Activated CD8-positive, alpha-beta memory T cell treated with anti-CD3 and anti-CD28 coated beads, Interleukin-2, amount 50 U/mL, for 48 hours (primary cell): ENCODE data around the gene ZNF804B.
"Not testable (repeated sequence)": the region's sequence is repeated elsewhere in the genome, so short reads cannot be mapped to it uniquely, and the experiment has no call there.

Experiments
- DNase-seq: peaks from one replicate; pipeline ENCODE4 v3.0.0-alpha.2; 2020

Gene ZNF804B

DNA sequence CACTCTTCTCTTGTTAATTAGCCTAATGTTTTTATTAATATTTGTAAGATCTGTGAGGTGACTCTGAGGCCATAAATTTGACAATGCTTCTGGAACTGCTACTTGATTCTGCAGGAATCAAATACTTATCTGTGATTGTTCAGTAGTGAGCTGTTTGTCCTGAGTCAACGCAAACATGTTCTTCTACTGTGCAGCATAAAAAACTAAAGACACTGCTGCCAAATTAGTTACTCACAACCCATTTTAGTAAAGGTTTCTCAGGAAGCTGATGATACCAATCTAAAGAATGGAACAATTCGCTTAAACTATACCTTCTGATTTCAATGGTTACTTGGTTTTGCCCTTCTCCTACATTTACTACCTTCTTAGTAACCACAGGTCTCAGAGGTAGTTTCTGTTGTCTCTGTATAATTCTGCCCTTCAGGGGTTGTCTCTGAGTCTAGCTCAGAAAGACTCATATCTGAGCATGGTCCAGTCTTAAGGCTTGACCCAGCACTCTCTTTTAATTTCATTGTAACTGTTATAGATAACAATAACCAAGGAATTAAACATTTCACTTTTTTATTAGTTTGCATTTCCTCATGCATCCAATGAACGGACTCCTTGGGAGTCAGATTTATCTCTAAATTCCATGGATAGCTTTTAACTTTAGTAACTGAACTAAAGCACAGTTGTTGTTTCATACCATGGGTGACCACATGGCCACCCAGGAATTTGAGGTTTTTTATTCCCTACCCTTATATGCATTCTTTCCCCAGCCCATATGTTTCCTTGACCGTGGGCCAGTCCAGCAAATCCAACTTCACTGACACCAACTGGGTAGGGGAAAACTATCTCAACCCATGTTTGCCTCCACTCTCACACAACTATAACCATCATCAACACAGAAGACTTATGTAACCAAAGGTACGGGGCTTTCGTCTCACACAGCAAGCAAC, 345.5 kb downstream of the ZNF804B start:
- no peak for DNase-seq

DNA sequence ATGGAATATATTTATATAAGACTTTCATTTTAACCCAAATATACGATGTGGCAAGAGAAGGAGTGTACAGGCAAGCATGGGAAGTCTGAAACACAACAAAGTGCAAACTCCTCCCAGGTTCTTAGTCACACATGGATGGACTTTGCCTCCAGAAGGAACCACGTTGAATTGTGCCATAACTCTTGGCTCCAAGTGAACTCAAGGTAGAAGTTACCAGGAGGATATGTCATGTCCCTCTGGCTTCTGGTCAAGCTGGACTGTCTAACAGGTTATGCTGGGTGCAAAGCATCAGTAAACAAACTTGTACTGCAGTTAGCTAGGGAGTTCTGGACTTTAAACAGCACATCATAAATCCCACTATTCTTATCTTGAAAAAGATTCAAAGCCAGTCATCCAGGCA, 364.4 kb downstream of the ZNF804B start:
- no peak for DNase-seq

DNA sequence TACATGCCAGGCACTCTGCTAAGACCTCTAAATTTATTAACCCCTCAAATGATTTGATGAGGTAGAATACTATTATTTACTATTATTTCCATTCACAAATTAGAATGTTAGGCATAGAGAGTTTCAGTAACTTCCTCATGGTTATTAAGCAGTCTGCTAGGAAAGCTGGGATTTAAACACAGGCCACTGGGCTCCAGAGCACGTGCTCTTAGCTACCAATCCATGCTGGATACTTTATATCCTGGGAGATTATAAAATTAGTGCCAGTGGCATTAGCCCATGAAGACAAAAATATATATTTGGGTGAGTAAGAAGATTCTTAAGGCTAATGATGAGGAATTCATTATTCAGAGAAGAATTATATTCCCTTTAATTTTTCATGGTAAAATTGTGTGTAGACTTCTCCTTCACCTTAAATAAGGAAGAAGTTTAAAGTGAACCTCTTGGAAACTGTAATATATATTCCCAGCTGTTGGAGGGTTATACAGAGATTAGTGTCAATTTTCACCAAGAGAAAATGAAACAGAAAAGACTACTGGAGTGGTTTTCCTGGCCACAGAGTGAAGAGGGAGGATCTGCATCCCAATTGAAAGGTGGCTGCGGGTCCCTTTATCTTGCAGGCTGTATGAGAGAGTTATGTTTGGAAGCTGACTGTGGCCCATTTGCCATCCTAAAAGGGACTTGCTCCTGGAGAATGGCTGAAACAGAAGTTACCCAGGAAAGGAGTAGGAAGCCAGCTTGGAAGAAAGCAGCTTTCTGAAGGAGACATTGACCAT, 370.3 kb downstream of the ZNF804B start:
- DNase-seq: no peak

DNA sequence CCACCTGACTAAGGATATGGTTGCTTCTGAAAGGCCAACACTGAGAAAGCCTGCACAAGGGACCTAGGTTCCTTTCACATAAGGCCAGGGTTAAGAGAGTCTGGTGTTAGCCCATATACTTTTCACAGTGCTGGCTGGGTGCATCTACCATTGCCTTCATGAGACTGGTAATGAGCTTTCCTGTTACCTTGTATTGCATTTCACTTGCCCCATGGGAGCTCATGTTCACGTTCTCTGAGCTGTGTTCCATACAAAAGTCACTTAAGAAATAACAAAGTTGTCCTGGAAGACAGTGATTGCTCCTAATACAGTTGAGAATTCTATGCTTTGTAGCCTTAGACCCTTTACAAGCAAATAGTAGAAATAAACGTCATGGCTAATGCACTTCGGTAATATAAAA, 373.9 kb downstream of the ZNF804B start:
- DNase-seq: no peak

DNA sequence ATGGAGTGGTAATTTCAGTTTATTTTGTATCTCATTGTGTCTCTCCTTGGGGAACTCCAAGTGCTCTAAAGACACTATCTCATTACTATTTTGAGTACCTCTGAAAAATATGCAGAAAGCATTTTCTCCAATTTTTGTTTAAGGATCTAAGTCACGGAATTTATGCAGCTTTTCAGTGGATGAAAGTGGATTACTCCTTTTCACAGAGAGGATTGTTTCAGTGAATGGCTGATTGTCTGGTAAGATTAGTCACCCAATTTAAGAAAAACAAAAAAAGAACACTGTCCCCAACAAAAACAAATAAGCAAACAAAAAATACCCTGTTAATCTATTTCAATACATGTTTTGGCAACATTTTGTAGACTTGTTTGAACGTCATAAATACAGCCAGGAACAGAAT, 374.3 kb downstream of the ZNF804B start:
- DNase-seq: no peak

DNA sequence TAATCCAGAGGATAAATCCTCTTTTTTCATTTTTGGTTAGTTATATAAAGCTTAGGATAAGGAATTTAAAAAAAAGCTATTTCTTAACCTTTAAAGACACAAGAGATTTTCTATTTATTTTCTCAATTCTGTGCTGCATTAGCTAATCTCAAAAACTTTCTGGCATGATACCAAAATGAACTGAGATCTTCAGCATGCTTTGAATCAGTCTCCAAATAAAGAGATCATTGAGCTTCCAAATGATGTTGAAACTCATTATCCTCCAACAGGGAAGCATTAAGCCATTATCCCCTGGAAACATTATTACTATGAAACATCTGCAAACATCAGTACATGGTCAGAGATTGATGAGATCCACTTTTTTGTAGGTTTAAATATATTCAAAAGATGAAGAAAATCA, 386.3 kb downstream of the ZNF804B start:
- no peak for DNase-seq

DNA sequence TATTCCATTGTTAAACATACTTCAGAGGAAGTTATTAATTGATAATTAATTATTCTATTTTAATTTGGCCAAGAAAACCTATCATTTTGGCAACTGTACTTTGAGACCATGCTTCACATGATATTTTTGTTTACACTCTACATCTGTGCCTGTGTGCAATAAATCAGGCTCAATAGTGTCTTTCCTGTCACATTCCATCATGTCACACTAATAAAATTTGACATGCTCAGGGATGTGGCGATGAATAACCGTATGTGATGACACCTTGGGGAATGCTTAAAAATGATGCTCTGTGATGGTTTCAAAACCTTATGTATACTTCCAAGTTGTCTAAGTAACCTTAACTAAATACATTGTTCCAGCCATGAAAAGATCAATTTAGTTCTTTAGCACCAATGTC, 400.6 kb downstream of the ZNF804B start:
- DNase-seq: no peak

DNA sequence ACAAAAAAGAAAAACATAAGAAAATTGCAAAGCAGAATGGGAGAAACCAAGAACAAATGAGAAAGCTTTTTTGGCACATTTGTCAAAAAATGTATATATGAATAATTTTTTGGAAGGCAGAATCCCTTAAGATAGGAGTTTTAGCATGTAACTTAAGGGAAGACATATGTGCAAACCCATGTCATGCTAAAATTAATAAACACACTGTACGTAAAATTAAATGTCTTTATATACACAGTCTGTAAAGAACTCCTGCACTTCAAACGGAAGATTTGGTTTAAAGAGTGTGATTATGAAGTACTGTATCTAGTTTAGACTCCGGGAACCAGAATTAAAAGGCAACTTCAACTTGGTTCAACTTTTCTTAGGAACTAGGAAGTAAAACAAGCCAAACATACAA, 405.9 kb downstream of the ZNF804B start:
- DNase-seq: no peak

DNA sequence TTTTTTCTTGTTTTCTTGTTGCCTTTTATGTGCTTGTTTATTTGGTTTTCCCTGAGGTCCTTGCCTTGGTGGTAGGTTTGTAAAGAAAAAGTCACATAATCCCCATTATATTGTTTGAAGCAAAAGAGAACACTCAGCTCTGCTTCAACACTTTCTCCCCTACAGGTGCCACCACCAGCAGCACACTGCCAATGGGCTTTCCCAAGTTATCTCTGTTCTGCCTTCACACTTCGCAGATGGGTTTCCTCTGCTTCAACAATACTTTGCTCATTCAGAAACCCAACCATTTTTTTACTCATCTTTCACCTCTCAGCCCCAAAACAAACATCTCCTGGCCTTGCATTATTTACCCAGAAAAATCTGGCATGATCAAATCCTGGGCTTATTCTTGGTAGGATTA, 411.1 kb downstream of the ZNF804B start:
- DNase-seq: no peak

DNA sequence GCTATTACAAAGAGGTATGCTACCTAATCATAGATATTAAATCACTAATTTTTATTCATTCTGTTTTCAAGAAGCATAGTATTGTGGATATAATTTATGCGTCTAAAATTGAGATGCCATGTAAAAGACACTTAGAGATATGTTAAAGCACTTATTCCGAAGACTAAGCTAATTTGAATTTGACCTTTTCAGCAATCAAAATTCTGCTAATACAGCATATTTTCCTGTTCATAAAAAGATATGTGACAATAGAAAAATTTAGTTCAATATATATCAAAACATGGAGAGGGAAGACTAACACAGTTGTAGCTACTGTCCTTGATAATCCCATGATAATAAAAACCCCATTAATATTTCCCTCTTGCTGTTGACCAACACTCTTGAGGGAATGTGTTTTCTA, 422.6 kb downstream of the ZNF804B start:
- DNase-seq: no peak

DNA sequence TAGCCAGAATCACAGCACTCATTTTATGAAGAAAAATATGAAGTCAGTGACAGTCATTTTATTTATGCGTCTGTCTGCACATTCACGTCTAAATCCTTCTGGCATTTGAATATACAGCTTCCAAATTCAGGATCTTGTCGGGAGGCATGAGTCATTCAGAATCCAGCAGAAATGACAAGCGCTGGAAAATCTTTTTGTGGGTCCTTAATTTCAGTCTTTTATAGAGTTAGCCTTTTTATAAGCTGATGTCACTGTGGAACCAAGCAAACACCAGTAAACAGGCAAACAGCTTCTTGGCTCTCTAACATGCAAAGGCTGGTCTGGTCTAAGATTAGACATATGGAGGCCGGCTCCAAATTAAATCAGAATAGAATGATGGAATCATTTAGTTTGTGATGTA, 424.2 kb downstream of the ZNF804B start:
- DNase-seq: no peak

DNA sequence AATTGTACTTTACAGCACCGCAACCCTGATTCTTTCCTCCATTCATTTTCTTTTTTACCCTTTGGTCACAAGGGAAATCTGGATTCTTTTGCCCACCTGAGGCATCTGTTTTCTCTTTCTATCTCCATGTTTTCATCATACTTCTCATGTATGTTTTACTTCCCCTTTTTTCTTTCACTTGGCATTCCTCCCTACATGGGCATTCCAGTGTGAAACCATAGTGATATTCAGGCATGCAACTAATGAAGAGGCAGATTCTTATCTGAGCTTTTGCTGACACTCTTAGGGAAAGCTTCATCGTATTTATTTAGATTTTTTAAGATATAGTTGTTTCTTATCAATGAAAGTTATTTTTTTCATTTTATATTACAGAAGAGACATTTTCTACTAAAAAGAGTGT, 441.3 kb downstream of the ZNF804B start:
- no peak for DNase-seq

DNA sequence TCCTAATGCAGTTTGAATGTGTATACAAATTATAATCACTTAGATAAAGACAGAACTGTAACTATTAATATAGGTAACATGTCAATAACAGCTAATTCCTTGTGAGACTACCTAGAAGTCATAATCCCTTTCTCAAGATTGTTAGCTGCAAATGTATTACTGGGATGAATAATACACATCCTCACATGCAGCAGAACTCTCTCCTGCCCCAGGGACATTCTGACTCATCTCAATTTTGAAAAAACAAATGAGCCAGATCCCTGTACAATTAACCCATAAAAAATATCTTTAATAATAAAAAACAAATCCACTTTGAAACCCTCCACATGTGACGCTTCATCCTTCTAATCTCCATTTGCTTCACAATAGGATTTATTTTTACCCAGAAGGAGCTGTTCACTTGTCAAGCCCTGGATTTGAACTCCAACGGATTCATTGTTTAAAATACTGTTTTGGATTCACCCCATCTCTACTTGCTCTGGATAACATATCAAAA, 464.4 kb downstream of the ZNF804B start:
- DNase-seq: no peak

DNA sequence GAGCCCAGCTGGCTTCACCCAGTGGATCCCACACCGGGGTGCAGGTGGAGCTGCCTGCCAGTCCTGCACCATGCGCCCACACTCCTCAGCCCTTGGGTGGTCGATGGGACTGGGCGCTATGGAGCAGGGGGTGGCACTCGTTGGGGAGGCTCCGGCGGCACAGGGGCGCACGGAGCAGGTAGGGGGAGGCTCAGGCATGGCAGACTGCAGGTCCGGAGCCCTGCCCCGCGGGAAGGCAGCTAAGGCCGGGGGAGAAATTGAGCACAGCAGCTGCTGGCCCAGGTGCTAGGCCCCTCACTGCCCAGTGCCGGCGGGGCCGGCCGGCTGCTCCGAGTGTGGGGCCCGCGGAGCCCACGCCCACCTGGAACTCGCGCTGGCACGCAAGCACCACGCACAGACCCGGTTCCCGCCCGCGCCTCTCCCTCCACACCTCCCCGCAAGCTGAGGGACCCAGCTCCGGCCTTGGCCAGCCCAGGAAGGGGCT, 469.2 kb downstream of the ZNF804B start:
- DNase-seq: not testable (repeated sequence)

DNA sequence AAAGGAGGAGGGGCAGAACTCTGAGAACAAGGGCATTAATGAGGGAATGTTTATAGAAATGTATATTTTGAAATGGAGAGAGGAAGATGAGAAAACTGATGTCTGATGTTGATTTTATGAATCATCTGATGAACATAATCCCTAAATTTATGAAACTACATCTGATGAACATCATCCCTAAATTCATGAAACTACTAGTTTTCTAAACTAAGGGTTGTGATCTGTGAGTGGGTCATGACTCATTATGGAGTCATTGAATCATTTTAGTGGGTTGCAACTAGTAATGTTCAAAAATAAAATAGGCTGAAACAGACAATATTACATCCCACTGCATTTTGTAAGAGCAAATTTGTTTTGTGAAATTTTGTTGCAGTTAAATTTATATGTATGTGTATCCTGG, 478.7 kb downstream of the ZNF804B start:
- no peak for DNase-seq

DNA sequence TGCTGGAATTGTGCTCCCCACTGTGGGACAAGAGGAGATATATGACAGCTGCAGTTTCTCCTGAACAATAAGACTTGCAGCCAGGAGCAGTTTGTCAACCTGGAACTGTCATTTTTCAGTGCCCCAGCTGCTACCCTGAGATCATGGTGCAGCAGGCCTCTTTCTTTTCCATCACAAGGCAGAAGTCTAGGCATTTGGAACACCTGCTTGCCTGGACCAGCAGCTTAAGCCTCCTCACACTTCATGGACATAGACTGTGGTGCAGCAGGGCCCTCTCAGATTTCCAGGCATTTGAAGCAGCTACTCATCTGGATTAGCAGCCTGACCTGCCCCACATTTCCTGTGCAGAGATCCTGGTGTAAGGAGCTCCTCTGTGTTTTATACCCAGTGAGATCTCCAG, 486.7 kb downstream of the ZNF804B start:
- no peak for DNase-seq

DNA sequence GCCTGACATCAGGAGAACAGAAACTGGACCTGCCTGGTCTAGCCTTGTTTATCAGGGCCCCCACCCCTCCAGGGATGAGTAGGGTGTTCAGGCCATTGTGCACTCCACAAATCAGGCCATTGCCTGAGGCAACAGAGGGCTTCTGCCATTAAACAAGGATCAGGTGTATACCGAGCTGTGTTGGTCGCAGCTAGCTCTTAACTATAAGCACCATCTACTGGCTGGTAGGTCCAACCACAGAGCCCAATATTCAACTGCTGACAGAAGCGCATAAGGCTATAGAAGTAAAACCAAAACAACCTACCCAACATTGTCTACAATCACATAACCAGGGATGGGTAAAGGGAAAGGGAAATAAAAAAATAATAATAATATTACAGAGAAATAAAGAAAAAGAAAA, 487.7 kb downstream of the ZNF804B start:
- no peak for DNase-seq

DNA sequence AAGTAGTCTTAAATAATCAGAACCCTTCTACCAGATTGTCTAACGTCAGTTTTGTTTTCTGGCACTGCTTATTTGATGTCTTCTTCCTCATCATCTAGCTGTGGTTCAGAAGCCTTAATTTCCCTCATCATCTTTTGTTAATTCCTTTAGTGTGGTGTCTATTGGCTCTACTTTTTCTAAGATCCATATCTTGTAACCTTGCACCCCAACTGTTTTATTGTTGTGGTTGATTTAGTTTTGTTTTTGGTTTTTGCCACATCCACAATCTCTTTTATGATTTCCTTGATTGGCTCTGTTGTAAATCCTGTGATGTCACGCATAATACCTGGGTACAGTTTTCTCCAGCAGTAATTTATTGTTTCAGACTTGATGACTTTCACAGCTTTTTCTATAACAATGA, 499.6 kb downstream of the ZNF804B start:
- no peak for DNase-seq

DNA sequence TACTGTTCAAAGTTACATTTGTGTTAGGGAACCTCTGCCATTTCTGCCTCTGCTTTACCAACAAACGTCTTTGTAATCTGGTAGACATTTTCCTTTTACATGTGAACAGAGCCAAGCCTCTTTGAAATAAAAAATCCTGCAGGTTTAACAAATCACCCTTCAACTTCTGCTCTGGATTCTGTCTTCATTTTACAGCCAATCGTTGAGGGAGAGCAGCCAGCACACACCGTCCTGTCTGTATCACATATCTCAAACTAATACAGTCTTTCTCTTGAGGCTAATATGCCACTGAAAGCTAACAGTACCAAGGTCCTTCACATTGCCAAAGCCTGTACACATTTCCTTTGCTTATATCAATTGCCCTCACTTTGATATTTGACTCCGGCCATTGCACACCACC, 504.6 kb downstream of the ZNF804B start:
- DNase-seq: no peak

DNA sequence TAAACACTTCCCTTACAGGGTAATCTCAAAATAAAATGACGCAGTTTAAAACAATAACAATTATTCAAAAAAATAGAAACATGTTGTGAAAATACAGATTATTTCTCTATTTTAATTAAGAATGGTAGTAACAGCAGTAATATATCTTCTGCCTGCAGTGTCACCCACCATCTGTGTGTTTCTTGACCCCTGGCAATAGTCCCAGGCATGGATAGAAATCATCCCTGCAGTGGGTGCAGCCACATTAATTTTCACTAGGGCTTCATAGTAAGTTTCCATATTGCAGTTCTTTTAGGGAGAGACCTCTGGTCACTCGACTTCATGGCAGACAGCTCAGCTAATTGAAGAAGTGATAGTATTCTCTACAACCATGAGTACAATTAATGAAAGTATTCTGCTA, 506.1 kb downstream of the ZNF804B start:
- no peak for DNase-seq

DNA sequence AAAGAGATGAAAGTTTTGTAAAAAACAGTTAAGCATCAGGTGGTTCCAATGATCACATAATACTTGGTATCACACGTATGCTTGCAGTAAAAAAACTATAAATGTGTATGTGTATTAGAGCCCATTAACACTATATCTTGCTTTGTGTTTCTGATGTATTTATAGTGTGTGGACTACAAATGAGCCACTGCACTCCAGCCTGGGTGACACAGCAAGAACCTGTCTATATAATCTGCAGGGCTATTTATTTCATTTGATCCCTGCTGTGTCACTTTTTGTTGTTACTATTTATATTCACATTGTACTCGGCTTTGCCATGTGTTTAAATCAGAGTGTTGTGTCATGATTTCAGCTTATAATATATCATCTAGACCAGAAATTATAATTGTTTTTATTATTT, 523.8 kb downstream of the ZNF804B start:
- no peak for DNase-seq

DNA sequence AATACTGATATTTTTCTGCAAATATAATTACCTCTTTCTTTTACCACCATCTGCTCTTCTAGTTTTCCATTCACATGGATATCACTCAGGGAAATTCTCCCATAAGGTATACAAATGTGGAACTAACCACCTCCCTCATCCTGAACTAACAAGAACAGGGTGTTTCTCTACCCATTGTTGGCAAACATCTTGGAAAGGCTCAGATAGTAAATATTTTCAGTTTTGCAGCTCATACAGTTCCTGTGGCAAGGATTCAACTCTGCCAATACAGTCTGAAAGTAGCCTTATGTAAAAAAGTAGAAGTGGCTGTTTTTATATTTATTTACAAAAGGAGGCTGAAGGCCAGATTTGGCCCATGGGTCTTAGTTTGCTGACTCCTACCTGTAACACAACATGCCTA, 549.0 kb downstream of the ZNF804B start:
- no peak for DNase-seq

DNA sequence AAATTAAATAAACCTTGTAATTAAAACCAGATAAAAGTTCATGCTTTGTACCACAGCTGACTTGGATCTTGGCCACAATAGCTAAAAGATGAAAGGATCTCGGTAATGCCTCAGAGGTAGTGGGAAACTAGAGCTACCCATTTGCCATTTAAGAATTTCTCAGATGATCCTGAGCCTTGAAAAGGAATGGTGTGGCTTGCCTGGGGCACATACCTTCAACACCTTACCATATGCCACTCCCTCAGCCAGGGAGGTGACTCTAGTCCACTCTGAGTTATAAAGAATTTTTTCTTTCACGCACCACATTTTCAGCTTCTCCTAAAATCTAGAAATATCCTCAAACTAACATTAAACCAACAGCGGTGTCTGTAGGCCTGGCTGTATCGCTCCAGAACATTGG, 552.4 kb downstream of the ZNF804B start:
- DNase-seq: no peak

DNA sequence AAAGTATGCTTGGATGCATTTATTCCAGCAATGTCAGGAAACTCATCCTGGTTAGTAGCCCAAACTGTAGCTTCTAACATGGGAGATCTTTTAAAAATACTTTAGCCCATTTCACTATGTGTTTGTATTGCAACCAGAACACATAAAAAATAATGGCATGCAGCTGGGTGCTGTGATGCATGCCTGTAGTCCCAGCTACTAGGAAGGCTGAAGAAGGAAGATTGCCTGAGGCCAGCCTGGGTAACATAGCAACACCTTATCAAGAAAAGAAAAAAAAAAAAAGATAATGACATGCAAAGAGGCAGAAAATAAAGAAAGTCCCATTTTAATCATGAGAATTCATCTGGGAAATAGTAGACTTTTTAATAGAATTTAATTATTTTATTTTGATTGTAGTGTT, 553.1 kb downstream of the ZNF804B start:
- no peak for DNase-seq
